IMR-90 (cell line): ENCODE data around the gene TRAPPC8. TPM values are rescaled to one million over a fixed set of nuclear protein-coding genes. Genes with fewer than 3 reads are reported as not detected.

ENCODE experiments used
- ATAC-seq: fragments of 200-7000 bp; cut with Tn5 transposase; 2 replicates; pipeline ENCODE4 v1.9.1; 2020; ENCODE audit warnings: low read depth, mild to moderate bottlenecking, moderate library complexity
- BruUV-seq: library from RNA; stranded (reverse); fragments of 400-500 nt; replicated peaks from 2 replicates; lab custom pipeline; 2021; lab: Mats Ljungman, UMichigan
- CTCF ChIA-PET: fragments of 300-600 bp; formaldehyde crosslinking; extraction: SDS; loops from one replicate; lab custom pipeline; 2021; ENCODE audit warnings: antibody characterized with exemption; lab: Yijun Ruan, JAX
- POLR2A ChIA-PET: fragments of 300-600 bp; sonication (Branson Sonifier 250); formaldehyde crosslinking; loops from one replicate; lab custom pipeline; 2022; ENCODE audit warnings: antibody characterized with exemption; ENCODE audit not compliant: unreplicated experiment; lab: Charles Lee
- DNase-seq: peaks from one replicate; pipeline ENCODE4 v3.0.0; 2013
- H2AFZ ChIP-seq: replicated peaks from 2 replicates; pipeline ENCODE3; 2013; ENCODE audit warnings: low read length, mild to moderate bottlenecking; ENCODE audit not compliant: poor library complexity
- H2AK5ac ChIP-seq: 2 replicates; pipeline ENCODE4 v1.6.1; 2013; ENCODE audit warnings: low read depth, low read length, inconsistent platforms
- H2AK9ac ChIP-seq: replicated peaks from 2 replicates; pipeline ENCODE3; 2013; ENCODE audit warnings: mild to moderate bottlenecking, low read depth, low read length, moderate library complexity; ENCODE audit not compliant: poor library complexity
- H2BK120ac ChIP-seq: 2 replicates; pipeline ENCODE4 v1.6.1; 2013; ENCODE audit warnings: low read depth, low read length, inconsistent platforms
- H2BK15ac ChIP-seq: 3 replicates; pipeline ENCODE4 v1.6.1; 2013; ENCODE audit warnings: low read depth, low read length, inconsistent platforms
- H2BK20ac ChIP-seq: 2 replicates; pipeline ENCODE4 v1.6.1; 2013; ENCODE audit warnings: low read depth, mild to moderate bottlenecking, inconsistent platforms, low read length, moderate library complexity
- H2BK5ac ChIP-seq: 2 replicates; pipeline ENCODE4 v1.6.1; 2013; ENCODE audit warnings: mild to moderate bottlenecking, low read depth, low read length, inconsistent platforms; ENCODE audit not compliant: poor library complexity, severe bottlenecking
- H3K14ac ChIP-seq: replicated peaks from 2 replicates; pipeline ENCODE4 v1.6.1; 2013; ENCODE audit warnings: low read depth, low read length, inconsistent platforms
- H3K18ac ChIP-seq: 2 replicates; pipeline ENCODE4 v1.6.1; 2013; ENCODE audit warnings: low read depth, low read length, control low read depth
- H3K23ac ChIP-seq: 2 replicates; pipeline ENCODE4 v1.6.1; 2013; ENCODE audit warnings: low read depth, low read length, inconsistent platforms
- H3K27ac ChIP-seq: 2 replicates; pipeline ENCODE4 v1.5.1; 2013; ENCODE audit warnings: mild to moderate bottlenecking, control low read depth, low read length; ENCODE audit not compliant: insufficient read depth
- H3K27me3 ChIP-seq: 2 replicates; pipeline ENCODE4 v1.6.1; 2013; ENCODE audit warnings: low read length; ENCODE audit not compliant: control insufficient read depth, insufficient read depth
- H3K36me3 ChIP-seq: 2 replicates; pipeline ENCODE4 v1.6.1; 2013; ENCODE audit warnings: low read length, mixed read lengths; ENCODE audit not compliant: control insufficient read depth, insufficient read depth
- H3K4ac ChIP-seq: 2 replicates; pipeline ENCODE4 v1.6.1; 2013; ENCODE audit warnings: low read depth, low read length, inconsistent platforms
- H3K4me1 ChIP-seq: 2 replicates; pipeline ENCODE4 v1.6.1; 2013; ENCODE audit warnings: low read length, mixed read lengths; ENCODE audit not compliant: control insufficient read depth, insufficient read depth
- H3K4me2 ChIP-seq: 2 replicates; pipeline ENCODE4 v1.6.1; 2013; ENCODE audit warnings: low read depth, mild to moderate bottlenecking, control low read depth, low read length, moderate library complexity
- H3K4me3 ChIP-seq: 2 replicates; pipeline ENCODE4 v1.5.1; 2013; ENCODE audit warnings: low read depth, mild to moderate bottlenecking, control low read depth, low read length, moderate library complexity; ENCODE audit not compliant: insufficient read depth
- H3K56ac ChIP-seq: 2 replicates; pipeline ENCODE4 v1.6.1; 2013; ENCODE audit warnings: low read length, inconsistent platforms; ENCODE audit not compliant: insufficient read depth; ENCODE audit errors: extremely low read depth
- H3K79me1 ChIP-seq, 2 experiments: 2 replicates each; pipeline ENCODE4 v1.6.1; 2013; ENCODE audit warnings: low read length in 2 of 2, inconsistent platforms in 1 of 2, low read depth in 1 of 2
- H3K9ac ChIP-seq: 2 replicates; pipeline ENCODE4 v1.6.1; 2013; ENCODE audit warnings: low read depth, low read length, control low read depth
- H3K9me1 ChIP-seq: 2 replicates; pipeline ENCODE4 v1.6.1; 2013; ENCODE audit warnings: low read length, inconsistent platforms; ENCODE audit not compliant: insufficient read depth
- H3K9me3 ChIP-seq: 2 replicates; pipeline ENCODE4 v1.6.1; 2013; ENCODE audit warnings: low read length; ENCODE audit not compliant: control insufficient read depth, insufficient read depth
- H4K20me1 ChIP-seq: 2 replicates; pipeline ENCODE4 v1.6.1; 2013; ENCODE audit warnings: low read length, inconsistent platforms; ENCODE audit not compliant: insufficient read depth
- H4K5ac ChIP-seq: 2 replicates; pipeline ENCODE4 v1.6.1; 2013; ENCODE audit warnings: mild to moderate bottlenecking, low read depth, low read length, control low read depth
- H4K8ac ChIP-seq, 2 experiments: 2 replicates each; pipeline ENCODE4 v1.6.1; 2013; ENCODE audit warnings: low read depth in 2 of 2, low read length in 2 of 2, control low read depth in 1 of 2, inconsistent platforms in 1 of 2
- H4K91ac ChIP-seq: 2 replicates; pipeline ENCODE4 v1.6.1; 2013; ENCODE audit warnings: low read depth, low read length, inconsistent platforms; ENCODE audit not compliant: insufficient read depth
- BHLHE40 ChIP-seq: fragments of 150-350 bp; IDR thresholded peaks from 2 replicates; pipeline ENCODE4 v1.6.1; 2016; ENCODE audit warnings: mild to moderate bottlenecking, low read depth, low read length
- CEBPB ChIP-seq: IDR thresholded peaks from 2 replicates; pipeline ENCODE4 v1.6.1; 2012; ENCODE audit warnings: low read depth, low read length, improper control_type of control experiment
- CHD1 ChIP-seq: IDR thresholded peaks from 2 replicates; pipeline ENCODE4 v1.6.1; 2012; ENCODE audit warnings: low read depth, low read length, improper control_type of control experiment
- ELK1 ChIP-seq: fragments of 150-350 bp; IDR thresholded peaks from 2 replicates; pipeline ENCODE4 v1.6.1; 2016; ENCODE audit warnings: low read depth, mild to moderate bottlenecking, low read length, moderate library complexity, borderline replicate concordance
- FOS ChIP-seq: fragments of 150-350 bp; IDR thresholded peaks from 2 replicates; pipeline ENCODE4 v1.6.1; 2016; ENCODE audit warnings: low read depth, low read length
- MAFK ChIP-seq: IDR thresholded peaks from 2 replicates; pipeline ENCODE4 v1.6.1; 2012; ENCODE audit warnings: low read depth, low read length, improper control_type of control experiment
- MAZ ChIP-seq: IDR thresholded peaks from 2 replicates; pipeline ENCODE4 v1.6.1; 2012; ENCODE audit warnings: low read depth, mild to moderate bottlenecking, low read length, improper control_type of control experiment, moderate library complexity, borderline replicate concordance
- MXI1 ChIP-seq: IDR thresholded peaks from 2 replicates; pipeline ENCODE4 v1.6.1; 2012; ENCODE audit warnings: low read depth, mild to moderate bottlenecking, low read length, moderate library complexity, borderline replicate concordance
- NFE2L2 ChIP-seq: fragments of 150-350 bp; IDR thresholded peaks from 2 replicates; pipeline ENCODE4 v1.6.1; 2016; ENCODE audit warnings: low read depth, mild to moderate bottlenecking, low read length
- POLR2A ChIP-seq: IDR thresholded peaks from 2 replicates; pipeline ENCODE4 v1.6.1; 2012; ENCODE audit warnings: mild to moderate bottlenecking, low read depth, low read length
- RAD21 ChIP-seq: IDR thresholded peaks from 2 replicates; pipeline ENCODE4 v1.6.1; 2012; ENCODE audit warnings: low read length, improper control_type of control experiment
- RCOR1 ChIP-seq: IDR thresholded peaks from 2 replicates; pipeline ENCODE4 v1.6.1; 2012; ENCODE audit warnings: mild to moderate bottlenecking, low read length, improper control_type of control experiment; ENCODE audit not compliant: insufficient replicate concordance
- RFX5 ChIP-seq: IDR thresholded peaks from 2 replicates; pipeline ENCODE4 v1.8.0; 2012; ENCODE audit warnings: low read depth, mild to moderate bottlenecking, low read length, moderate library complexity
- SMC3 ChIP-seq: fragments of 150-350 bp; IDR thresholded peaks from 2 replicates; pipeline ENCODE4 v1.6.1; 2016; ENCODE audit warnings: low read depth, mild to moderate bottlenecking, antibody characterized with exemption, low read length, moderate library complexity
- WGBS, 2 experiments: methylation state at CpG; one replicate each; pipeline versions ENCODE4 v1.1.5 to v1.1.7; 2013; ENCODE audit warnings: missing lambda C conversion rate in 2 of 2; ENCODE audit not compliant: insufficient read length in 1 of 2; ENCODE audit errors: extremely low coverage in 2 of 2; 5-methylcytosine and 5-hydroxymethylcytosine counted together
- dilution Hi-C: fragments of 300-500 bp; cut with HindIII; formaldehyde crosslinking; loops from one replicate; pipeline ENCODE4 v1.14.3; 2018; ENCODE audit warnings: low sequenced_read_pairs; ENCODE audit not compliant: unreplicated experiment
- in situ Hi-C: fragments of 300-500 bp; cut with MboI; formaldehyde crosslinking; loops from 3 replicates; pipeline ENCODE4 v1.14.3; 2019; ENCODE audit warnings: low sequenced_read_pairs, inconsistent platforms, mixed read lengths
- intact Hi-C: fragments of 100-400 bp; cut with micrococcal nuclease; formaldehyde crosslinking; loops from 2 replicates; pipeline ENCODE4 v1.10.0; 2022
- polyA plus RNA-seq, 3 experiments: library from polyadenylated mRNA; depleted of rRNA; stranded (reverse); fragments of >200 nt; gene quantifications; 2 replicates each; pipeline ENCODE4 v1.2.3, GENCODE V29; 2012; ENCODE audit warnings: low replicate concordance in 1 of 3
- total RNA-seq: library from RNA; depleted of rRNA; stranded (reverse); fragments of >200 nt; gene quantifications from 2 replicates; pipeline ENCODE4 v1.2.3, GENCODE V29; 2012
- TF ChIP-seq, protein P1 (sequence below): fragments of 150-350 bp; IDR thresholded peaks from 2 replicates; pipeline ENCODE4 v1.6.1; 2017; ENCODE audit warnings: mild to moderate bottlenecking, antibody characterized with exemption, low read length, low read depth

Gene TRAPPC8
- total and polyA plus RNA-seq, 2 of the 4 experiments (the other 2 are of a cell fraction), result 21.8 to 54.3 TPM

DNA sequence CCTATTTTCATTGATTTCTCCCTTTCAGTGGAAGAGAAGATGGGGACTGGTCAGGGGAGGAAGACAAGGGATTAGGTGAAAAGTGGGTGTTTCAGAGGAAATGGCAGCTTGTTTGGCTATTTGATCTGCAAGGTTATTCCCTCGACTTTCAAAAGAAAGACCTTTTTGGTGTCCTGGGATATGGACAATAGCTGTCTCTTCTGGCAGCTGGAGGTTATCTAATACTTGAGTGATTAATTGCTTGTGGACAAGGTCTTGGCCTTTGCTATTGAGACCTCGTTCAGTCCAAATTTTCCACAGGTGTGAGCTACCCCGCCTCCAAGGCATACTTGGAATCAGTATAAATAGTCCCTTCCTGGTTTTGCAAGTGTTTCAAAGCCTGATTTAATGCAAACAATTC lies 33.3 kb upstream of the TRAPPC8 start:
- Histone ChIP-seq H3K9me1 (no peaks in the 10 kb centered on the region), H3K4me3 (no peak overlapping the region), H4K5ac (no peak overlapping the region), H3K4me1 (no peaks in the 10 kb centered on the region), H3K4ac (no peak overlapping the region), H3K27ac (no peak overlapping the region), H4K20me1 (no peaks in the 10 kb centered on the region), H4K8ac (no peak overlapping the region), H3K4me2 (no peak overlapping the region), H3K23ac (no peak overlapping the region), H3K18ac (no peak overlapping the region), H3K14ac (no peak overlapping the region), H2BK120ac (no peak overlapping the region), H3K9ac (no peak overlapping the region), H3K56ac (no peak overlapping the region), H2AFZ (no peak overlapping the region), H2AK9ac (no peak overlapping the region), H2BK15ac (no peak overlapping the region), H2AK5ac (no peak overlapping the region), H3K79me1 (no peaks in the 10 kb centered on the region), H3K27me3 (no peaks in the 10 kb centered on the region), H2BK20ac (no peak overlapping the region), H3K9me3 (peaks cover 9% of the 10 kb centered on the region), H4K91ac (no peak overlapping the region), H3K36me3 (no peaks in the 10 kb centered on the region), H2BK5ac (no peak overlapping the region)
- WGBS, 2 experiments, result no CpG with 5 or more reads among the region's 3 CpGs
- CTCF ChIA-PET, result interaction anchor here (1.5 kb wide), 1 partner anchor 228 kb away, joined by 5 read pairs; no protein-coding TSS in a partner anchor
- DNase-seq (no peak), ATAC-seq (no peak)
- no TSS peak for BruUV-seq
- dilution Hi-C loops (no loop called here), in situ Hi-C loops (loop anchor here (10.0 kb wide), 1 partner anchor 241 kb away; no protein-coding TSS in a partner anchor), intact Hi-C loops (loop anchor here (5.0 kb wide), 1 partner anchor 154 kb away; no protein-coding TSS in a partner anchor)
- POLR2A ChIA-PET, result no interaction called here
- TF ChIP-seq, protein P1, sequence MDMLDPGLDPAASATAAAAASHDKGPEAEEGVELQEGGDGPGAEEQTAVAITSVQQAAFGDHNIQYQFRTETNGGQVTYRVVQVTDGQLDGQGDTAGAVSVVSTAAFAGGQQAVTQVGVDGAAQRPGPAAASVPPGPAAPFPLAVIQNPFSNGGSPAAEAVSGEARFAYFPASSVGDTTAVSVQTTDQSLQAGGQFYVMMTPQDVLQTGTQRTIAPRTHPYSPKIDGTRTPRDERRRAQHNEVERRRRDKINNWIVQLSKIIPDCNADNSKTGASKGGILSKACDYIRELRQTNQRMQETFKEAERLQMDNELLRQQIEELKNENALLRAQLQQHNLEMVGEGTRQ, result no peak
- TF ChIP-seq MAFK (no peak), RAD21 (no peak), CEBPB (no peak), RFX5 (no peak), MXI1 (no peak), CHD1 (no peak), POLR2A (no peak), SMC3 (no peak), MAZ (no peak), ELK1 (no peak), BHLHE40 (no peak), RCOR1 (no peak), FOS (no peak), NFE2L2 (no peak)
